Naive B cell (primary cell): Measurements from ENCODE around the gene C17orf75. TPM values are rescaled to one million over a fixed set of nuclear protein-coding genes. Genes with fewer than 3 reads are reported as not detected.
"Not testable (repeated sequence)": the region's sequence is repeated elsewhere in the genome, so short reads cannot be mapped to it uniquely, and the experiment has no call there.

Experiments
- ATAC-seq, 2 donors: fragments of 150-1000 bp; cut with Tn5 transposase; 2 replicates each; pipeline ENCODE4 v1.10.0; 2021; ENCODE audit warnings: low read depth in 2 of 2, mild to moderate bottlenecking in 2 of 2, moderate library complexity in 2 of 2
- DNase-seq: peaks from one replicate; pipeline ENCODE4 v3.0.0; 2022
- H3K27ac Mint-ChIP-seq, 6 donors: one replicate each; pipeline ENCODE4 v1.8.0; 2020 to 2022; ENCODE audit warnings: mild to moderate bottlenecking in 6 of 6, mixed read lengths in 6 of 6, moderate library complexity in 5 of 6, inconsistent platforms in 2 of 6
- H3K27me3 Mint-ChIP-seq, 3 donors: one replicate each; pipeline ENCODE4 v1.8.0; 2021 to 2022; ENCODE audit warnings: mixed read lengths in 3 of 3, mild to moderate bottlenecking in 1 of 3
- H3K36me3 Mint-ChIP-seq, 2 donors: one replicate each; pipeline ENCODE4 v1.8.0; 2020 to 2022; ENCODE audit warnings: mixed read lengths in 2 of 2, inconsistent platforms in 1 of 2, mild to moderate bottlenecking in 1 of 2
- H3K4me1 Mint-ChIP-seq, 3 donors: one replicate each; pipeline ENCODE4 v1.8.0; 2020 to 2022; ENCODE audit warnings: mixed read lengths in 3 of 3, inconsistent platforms in 1 of 3, mild to moderate bottlenecking in 1 of 3, moderate library complexity in 1 of 3
- H3K4me3 Mint-ChIP-seq, 8 donors: one replicate each; pipeline ENCODE4 v1.8.0; 2020 to 2022; ENCODE audit warnings: mild to moderate bottlenecking in 8 of 8, mixed read lengths in 8 of 8, moderate library complexity in 8 of 8, inconsistent platforms in 2 of 8
- H3K9me3 Mint-ChIP-seq, 7 donors: one replicate each; pipeline ENCODE4 v1.8.0; 2020 to 2022; ENCODE audit warnings: mixed read lengths in 7 of 7, mild to moderate bottlenecking in 5 of 7, inconsistent platforms in 2 of 7, moderate library complexity in 1 of 7
- polyA plus RNA-seq, 6 donors: library from polyadenylated mRNA; unstranded; fragments of 300-500 nt; fragmentation: Illumina TruSeq; gene quantifications; one replicate each; pipeline ENCODE4 v1.2.3, GENCODE V29; 2021; ENCODE audit warnings: low read depth in 6 of 6

C17orf75 gene
- polyA plus RNA-seq, 6 donors from 2014 or later, result 4.5 to 12.4 (median 9.6) TPM

GRCh38 chr17:32333187-32333586 is 8.8 kb downstream of the C17orf75 start:
- Mint-ChIP-seq H3K4me3 (no peak overlapping the region), H3K9me3 (no peaks in the 10 kb centered on the region), H3K36me3 (peaks cover 6 to 11% of the 10 kb centered on the region in 2 donors), H3K27me3 (no peaks in the 10 kb centered on the region), H3K4me1 (no peaks in the 10 kb centered on the region), H3K27ac (no peak overlapping the region)
- no peak for ATAC-seq
- no peak for DNase-seq

GRCh38 chr17:32331243-32332040 is 10.5 kb downstream of the C17orf75 start:
- ATAC-seq, result no peak

GRCh38 chr17:32330147-32330546 is 11.8 kb downstream of the C17orf75 start:
- H3K36me3 Mint-ChIP-seq, result peaks cover 0 to 11% of the 10 kb centered on the region in 2 donors
- DNase-seq (no peak), ATAC-seq (no peak)
- H3K4me1 Mint-ChIP-seq, result no peaks in the 10 kb centered on the region
- H3K9me3 Mint-ChIP-seq, result no peaks in the 10 kb centered on the region
- H3K27ac Mint-ChIP-seq, result no peak overlapping the region
- H3K4me3 Mint-ChIP-seq, result no peak overlapping the region
- no peaks in the 10 kb centered on the region for H3K27me3 Mint-ChIP-seq

More at GRCh38 chr17:32331243-32332040, 10.5 kb downstream of the C17orf75 start:
- H3K4me3 Mint-ChIP-seq, result no peak overlapping the region
- H3K36me3 Mint-ChIP-seq, result peaks cover 6 to 11% of the 10 kb centered on the region in 2 donors
- no peaks in the 10 kb centered on the region for H3K27me3 Mint-ChIP-seq
- no peak overlapping the region for H3K27ac Mint-ChIP-seq
- H3K4me1 Mint-ChIP-seq, result no peaks in the 10 kb centered on the region
- no peaks in the 10 kb centered on the region for H3K9me3 Mint-ChIP-seq
- DNase-seq, result no peak

- no peaks in the 10 kb centered on the region for H3K27me3 Mint-ChIP-seq
- no peaks in the 10 kb centered on the region for H3K36me3 Mint-ChIP-seq
- H3K9me3 Mint-ChIP-seq, result no peaks in the 10 kb centered on the region
- H3K4me3 Mint-ChIP-seq, result no peak overlapping the region
- ATAC-seq (no peak), DNase-seq (no peak)
- H3K4me1 Mint-ChIP-seq, result peaks cover 7 to 15% (median 10%) of the 10 kb centered on the region in 3 donors
- peak overlapping the region in 1 of 6 donors; percentile 47 for H3K27ac Mint-ChIP-seq
These were observed 14.1 kb downstream of the C17orf75 start for GRCh38 chr17:32327911-32328310.

- H3K4me1 Mint-ChIP-seq, result peaks cover 16 to 28% (median 22%) of the 10 kb centered on the region in 3 donors
- peaks cover 0 to 12% (median 0%) of the 10 kb centered on the region in 3 donors for H3K27me3 Mint-ChIP-seq
- H3K4me3 Mint-ChIP-seq, result peak overlapping the region; percentile 13 to 47 (median 34)
- no peaks in the 10 kb centered on the region for H3K9me3 Mint-ChIP-seq
- no peaks in the 10 kb centered on the region for H3K36me3 Mint-ChIP-seq
- DNase-seq (peak; percentile 10), ATAC-seq (peak; percentile 30 to 38)
- peak overlapping the region in 2 of 6 donors; percentile 45 to 48 for H3K27ac Mint-ChIP-seq
These were observed 18.0 kb downstream of the C17orf75 start for GRCh38 chr17:32323811-32324491.

GRCh38 chr17:32323046-32323445 is 18.9 kb downstream of the C17orf75 start:
- DNase-seq, result no peak
- no peak overlapping the region for H3K27ac Mint-ChIP-seq
- peak overlapping the region in 3 of 8 donors; percentile 42 to 50 (median 48) for H3K4me3 Mint-ChIP-seq

GRCh38 chr17:32320847-32321246 is 21.1 kb downstream of the C17orf75 start:
- ATAC-seq (no peak), DNase-seq (no peak)
- H3K36me3 Mint-ChIP-seq, result no peaks in the 10 kb centered on the region
- H3K4me3 Mint-ChIP-seq, result peak overlapping the region in 1 of 8 donors; percentile 15
- H3K27me3 Mint-ChIP-seq, result peaks cover 0 to 15% (median 6%) of the 10 kb centered on the region in 3 donors
- H3K9me3 Mint-ChIP-seq, result no peaks in the 10 kb centered on the region
- H3K4me1 Mint-ChIP-seq, result peaks cover 25 to 36% (median 26%) of the 10 kb centered on the region in 3 donors
- no peak overlapping the region for H3K27ac Mint-ChIP-seq

More at GRCh38 chr17:32323046-32323445, 18.9 kb downstream of the C17orf75 start:
- no peak for ATAC-seq
- peaks cover 25 to 36% (median 26%) of the 10 kb centered on the region in 3 donors for H3K4me1 Mint-ChIP-seq
- no peaks in the 10 kb centered on the region for H3K9me3 Mint-ChIP-seq
- no peaks in the 10 kb centered on the region for H3K36me3 Mint-ChIP-seq
- peaks cover 0 to 12% (median 0%) of the 10 kb centered on the region in 3 donors for H3K27me3 Mint-ChIP-seq

GRCh38 chr17:32320080-32320479 is 21.9 kb downstream of the C17orf75 start:
- not testable (repeated sequence) for H3K36me3 Mint-ChIP-seq, ATAC-seq, DNase-seq, H3K9me3 Mint-ChIP-seq
- peaks cover 0 to 20% (median 12%) of the 10 kb centered on the region in 3 donors for H3K27me3 Mint-ChIP-seq
- H3K4me1 Mint-ChIP-seq, result peaks cover 25 to 36% (median 26%) of the 10 kb centered on the region in 3 donors
- peak overlapping the region in 5 of 8 donors; percentile 82 to 91 (median 88) for H3K4me3 Mint-ChIP-seq
- peak overlapping the region in 5 of 6 donors; percentile 54 to 96 (median 72) for H3K27ac Mint-ChIP-seq

GRCh38 chr17:32319548-32319905 is 22.4 kb downstream of the C17orf75 start:
- peak overlapping the region; percentile 72 to 97 (median 88) for H3K27ac Mint-ChIP-seq
- peaks cover 0 to 20% (median 18%) of the 10 kb centered on the region in 3 donors for H3K27me3 Mint-ChIP-seq

GRCh38 chr17:32318071-32318470 is 23.9 kb downstream of the C17orf75 start:
- Mint-ChIP-seq H3K4me1 (peaks cover 17 to 23% (median 18%) of the 10 kb centered on the region in 3 donors), H3K9me3 (no peaks in the 10 kb centered on the region), H3K36me3 (no peaks in the 10 kb centered on the region), H3K27ac (peak overlapping the region in 3 of 6 donors; percentile 36 to 72 (median 70)), H3K27me3 (peaks cover 0 to 20% (median 19%) of the 10 kb centered on the region in 3 donors), H3K4me3 (peak overlapping the region in 6 of 8 donors; percentile 3 to 82 (median 40))
- ATAC-seq (no peak), DNase-seq (no peak)

More at GRCh38 chr17:32319548-32319905, 22.4 kb downstream of the C17orf75 start:
- peak overlapping the region; percentile 76 to 92 (median 88) for H3K4me3 Mint-ChIP-seq
- no peaks in the 10 kb centered on the region for H3K36me3 Mint-ChIP-seq
- DNase-seq, result peak; percentile 79
- H3K9me3 Mint-ChIP-seq, result no peaks in the 10 kb centered on the region
- ATAC-seq, result peak; percentile 85 to 86
- peaks cover 25 to 36% (median 26%) of the 10 kb centered on the region in 3 donors for H3K4me1 Mint-ChIP-seq

GRCh38 chr17:32317353-32317752 is 24.6 kb downstream of the C17orf75 start:
- Mint-ChIP-seq H3K4me1 (peaks cover 14 to 21% (median 18%) of the 10 kb centered on the region in 3 donors), H3K27me3 (peaks cover 0 to 19% (median 16%) of the 10 kb centered on the region in 3 donors), H3K27ac (peak overlapping the region in 3 of 6 donors; percentile 70 to 74 (median 72)), H3K36me3 (no peaks in the 10 kb centered on the region), H3K4me3 (peak overlapping the region in 1 of 8 donors; percentile 28), H3K9me3 (no peaks in the 10 kb centered on the region)
- ATAC-seq (no peak), DNase-seq (no peak)

- H3K9me3 Mint-ChIP-seq, H3K27ac Mint-ChIP-seq: not testable (repeated sequence)
- peaks cover 13 to 21% (median 18%) of the 10 kb centered on the region in 3 donors for H3K4me1 Mint-ChIP-seq
These were observed 25.3 kb downstream of the C17orf75 start for GRCh38 chr17:32316653-32317052.

GRCh38 chr17:32315171-32315570 is 26.8 kb downstream of the C17orf75 start:
- Mint-ChIP-seq H3K4me3 (no peak overlapping the region), H3K36me3 (no peaks in the 10 kb centered on the region), H3K9me3 (no peaks in the 10 kb centered on the region), H3K27ac (no peak overlapping the region), H3K27me3 (peaks cover 3 to 19% (median 8%) of the 10 kb centered on the region in 3 donors), H3K4me1 (peaks cover 9 to 23% (median 18%) of the 10 kb centered on the region in 3 donors)
- no peak for DNase-seq
- ATAC-seq, result no peak

More at GRCh38 chr17:32316653-32317052, 25.3 kb downstream of the C17orf75 start:
- H3K27me3 Mint-ChIP-seq, result peaks cover 2 to 19% (median 9%) of the 10 kb centered on the region in 3 donors
- not testable (repeated sequence) for H3K36me3 Mint-ChIP-seq, DNase-seq, ATAC-seq
- peak overlapping the region in 1 of 8 donors; percentile 47 for H3K4me3 Mint-ChIP-seq
